ENCODE data around the gene DUSP22. TPM values are rescaled to one million over a fixed set of nuclear protein-coding genes. Genes with fewer than 3 reads are reported as not detected.

DUSP22 gene
- total RNA-seq, 1 experiment from 2014 or later = 19.2 TPM

GRCh38 chr6:363909-364308 is 71.6 kb downstream of the DUSP22 start:
- Histone ChIP-seq H3K4me1 (ENCODE audit: control insufficient read depth in 1 of 2, insufficient read depth in 2 of 2, low read length in 2 of 2) (no peaks in the 10 kb centered on the region), H3K9ac (ENCODE audit: low read length) (no peak overlapping the region), H3K4me2 (ENCODE audit: low read length) (no peak overlapping the region), H4K20me1 (ENCODE audit: insufficient read depth) (no peaks in the 10 kb centered on the region), H3K4me3 (replicated peaks in 1 of 2; ENCODE audit: low read depth in 1 of 2, low read length in 2 of 2) (no peak overlapping the region), H3K79me2 (ENCODE audit: insufficient read depth, low read length) (no peaks in the 10 kb centered on the region), H3K27ac (ENCODE audit: low read depth, low read length) (no peak overlapping the region), H3K9me2 (ENCODE audit: insufficient read depth) (no peaks in the 10 kb centered on the region), H3K36me3 (ENCODE audit: control insufficient read depth in 1 of 2, insufficient read depth in 2 of 2, low read length in 2 of 2) (no peaks in the 10 kb centered on the region), H2AFZ (ENCODE audit: low read depth, low read length, poor library complexity, severe bottlenecking) (no peak overlapping the region), H3K27me3 (ENCODE audit: insufficient read depth, low read length) (no peaks in the 10 kb centered on the region), H3K9me3 (ENCODE audit: control insufficient read depth in 1 of 2, insufficient read depth in 1 of 2, low read depth in 1 of 2, low read length in 2 of 2) (peaks cover 8 to 32% of the 10 kb centered on the region in 2 experiments; a peak in 3 of 4 replicates)
- intact Hi-C loops (cut with micrococcal nuclease) = no loop called here
- TF ChIP-seq TCF7L2 (IDR thresholded peaks at IDR 0.05; ENCODE audit: borderline replicate concordance, extremely low read depth, insufficient read depth, insufficient read length) (no peak), ATF3 (IDR thresholded peaks at IDR 0.05) (no peak), POLR2A (IDR thresholded peaks at IDR 0.05; ENCODE audit: borderline replicate concordance, extremely low read depth, insufficient read depth, insufficient read length) (no peak), FOSL1 (IDR thresholded peaks at IDR 0.05; ENCODE audit: low read depth) (no peak), CBX3 (IDR thresholded peaks at IDR 0.05; ENCODE audit: low read depth) (no peak), JUND (IDR thresholded peaks at IDR 0.05) (no peak), SRF (IDR thresholded peaks at IDR 0.05; ENCODE audit: low read depth) (no peak), EGR1 (IDR thresholded peaks at IDR 0.05; ENCODE audit: low read depth) (no peak), RAD21 (IDR thresholded peaks at IDR 0.05; ENCODE audit: low read depth) (no peak), EZH2phosphoT487 (IDR thresholded peaks at IDR 0.05; ENCODE audit: borderline replicate concordance) (no peak), ELF1 (IDR thresholded peaks at IDR 0.05; ENCODE audit: borderline replicate concordance, low read depth) (no peak), YY1 (IDR thresholded peaks at IDR 0.05; ENCODE audit: extremely low read depth, insufficient replicate concordance, low read depth, low read length) (no peak), SP1 (IDR thresholded peaks at IDR 0.05; ENCODE audit: low read depth) (no peak)
- ChIA-PET CTCF (no interaction called here), RAD21 (ENCODE audit: low non-redundant PET in 1 of 2, low total read pairs in 2 of 2, uncharacterized antibody in 2 of 2, unreplicated experiment in 2 of 2) (no interaction called here), POLR2A (no interaction called here)
- BruUV-seq (replicated peaks) = no TSS peak
- ATAC-seq (no peak), DNase-seq (ENCODE audit: low read depth, low spot score) (no peak)
